GM08714 (cell line): ENCODE results near the gene VOPP1.
A peak's percentile ranks its signal among the peaks of the same experiment; 100 is the strongest.
"Not testable (repeated sequence)": the region's sequence is repeated elsewhere in the genome, so short reads cannot be mapped to it uniquely, and the experiment has no call there.

Source experiments
- H3K4me3 ChIP-seq: fragments of 200-500 bp; sonication (Bioruptor generic); 2 replicates; pipeline ENCODE4 v1.5.1; 2014; ENCODE audit warnings: mild to moderate bottlenecking, low read length, inconsistent platforms
- ZNF274 ChIP-seq: IDR thresholded peaks from 2 replicates; pipeline ENCODE4 v1.6.1; 2012; ENCODE audit warnings: mild to moderate bottlenecking, low read depth, low read length

VOPP1 gene

DNA sequence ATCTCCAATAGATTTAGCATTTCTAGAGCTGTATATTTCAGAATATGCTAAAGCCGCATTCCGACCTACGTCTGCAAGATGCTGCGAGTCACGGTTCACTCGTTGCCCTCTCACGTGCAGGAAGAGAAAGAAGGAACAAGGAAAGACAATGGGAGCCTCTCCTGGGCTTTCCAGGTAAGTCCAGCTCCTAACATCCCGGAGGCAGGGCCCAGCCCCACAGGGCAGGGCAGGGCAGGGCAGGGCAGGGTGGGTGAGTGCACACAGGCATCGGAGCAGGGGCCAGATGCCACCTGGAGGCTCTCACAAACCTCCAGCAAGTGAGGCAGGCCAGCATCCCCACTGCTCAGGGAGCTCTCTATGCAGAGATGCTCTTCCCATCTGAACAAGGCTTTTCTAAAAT lies 50.8 kb downstream of the VOPP1 start:
- TF ChIP-seq ZNF274, result no peak
- H3K4me3 ChIP-seq, result no peak overlapping the region

DNA sequence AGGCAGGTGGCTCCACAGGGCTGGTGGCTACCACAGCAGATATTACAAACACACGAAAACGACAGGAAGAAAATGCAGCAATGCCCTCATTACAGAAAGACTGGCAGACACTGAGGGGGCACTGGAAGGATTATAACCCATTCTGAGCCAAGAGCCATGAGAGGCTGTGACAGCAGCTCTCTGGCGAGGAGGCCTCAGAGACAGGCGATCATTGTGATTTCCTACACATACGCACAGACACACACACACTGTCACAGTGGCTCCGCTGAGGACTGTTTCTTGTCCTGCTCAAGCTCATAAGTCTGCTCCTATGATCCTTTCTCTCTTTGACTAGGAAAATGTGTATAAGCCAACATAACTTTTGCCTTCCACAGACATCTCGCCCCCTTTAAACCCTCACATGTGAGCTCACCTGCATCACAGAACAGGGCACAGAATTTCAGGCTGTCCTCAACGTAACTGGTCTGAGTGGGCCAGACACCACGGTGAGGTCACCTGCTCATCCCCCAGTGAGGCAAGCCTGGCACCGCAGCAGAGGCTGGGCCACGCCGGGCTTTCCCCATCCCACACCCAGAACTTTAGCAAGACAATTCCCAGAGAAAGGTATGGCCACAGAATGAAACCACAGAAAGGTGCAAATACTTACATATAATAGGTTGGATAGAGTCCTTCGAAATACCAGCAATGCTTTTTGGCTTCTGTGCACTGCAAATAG lies 51.7 kb downstream of the VOPP1 start:
- no peak overlapping the region for H3K4me3 ChIP-seq
- TF ChIP-seq ZNF274, result no peak

DNA sequence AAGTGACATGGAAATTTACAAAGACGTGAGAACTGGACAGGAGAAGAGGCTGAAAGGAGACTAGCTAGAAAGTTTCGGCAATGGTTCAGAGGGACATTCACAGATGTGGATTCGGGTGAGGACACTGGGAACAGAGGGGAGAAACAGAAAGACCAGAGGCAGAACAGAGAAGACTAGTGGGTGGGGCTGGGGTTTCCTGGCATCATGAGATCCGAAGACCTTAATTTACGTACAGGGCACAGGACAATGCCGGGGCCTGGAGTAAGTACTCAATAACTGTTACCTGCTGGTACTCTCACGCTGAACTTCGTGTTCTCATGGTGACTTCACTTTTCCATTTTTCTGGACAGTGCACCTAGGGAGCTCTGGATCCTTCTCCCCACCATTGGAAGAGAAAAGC lies 53.5 kb downstream of the VOPP1 start:
- TF ChIP-seq ZNF274, result no peak
- H3K4me3 ChIP-seq, result no peak overlapping the region

DNA sequence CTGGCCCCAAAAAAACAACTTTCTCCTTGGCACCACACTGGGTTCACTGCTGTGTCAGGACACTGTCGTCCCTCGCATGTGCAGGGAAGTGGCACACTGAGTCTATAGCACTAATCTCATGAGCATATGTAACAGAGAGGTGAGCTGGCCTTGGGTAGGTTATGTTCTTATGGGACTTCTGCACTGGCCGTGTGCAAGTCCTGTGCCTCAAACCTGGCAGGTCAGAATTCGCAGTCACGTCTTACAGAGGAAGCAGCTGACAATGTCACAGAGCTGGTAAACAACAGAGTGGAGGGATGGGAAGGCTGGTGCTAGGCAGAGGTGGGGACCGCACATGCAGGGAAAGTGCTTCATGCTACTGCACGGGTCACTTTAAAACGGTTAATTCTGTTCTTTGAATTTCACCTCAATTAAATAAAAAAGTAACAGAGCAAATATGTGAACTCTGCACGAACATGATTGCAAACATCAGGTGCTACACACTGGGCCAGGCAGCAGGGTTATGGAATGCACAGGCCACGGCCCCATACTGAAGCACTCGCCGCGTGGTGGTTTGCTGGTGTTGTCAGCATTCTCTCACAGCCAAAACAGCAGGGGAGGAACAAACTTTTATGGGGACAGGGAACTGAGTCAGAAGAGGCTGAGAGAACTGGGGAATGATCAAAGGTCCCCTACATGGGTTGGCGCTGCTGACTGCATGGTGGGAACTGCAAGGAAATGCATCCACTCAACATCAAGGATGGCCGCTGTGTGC lies 54.2 kb downstream of the VOPP1 start:
- no peak for TF ChIP-seq ZNF274
- no peak overlapping the region for H3K4me3 ChIP-seq

DNA sequence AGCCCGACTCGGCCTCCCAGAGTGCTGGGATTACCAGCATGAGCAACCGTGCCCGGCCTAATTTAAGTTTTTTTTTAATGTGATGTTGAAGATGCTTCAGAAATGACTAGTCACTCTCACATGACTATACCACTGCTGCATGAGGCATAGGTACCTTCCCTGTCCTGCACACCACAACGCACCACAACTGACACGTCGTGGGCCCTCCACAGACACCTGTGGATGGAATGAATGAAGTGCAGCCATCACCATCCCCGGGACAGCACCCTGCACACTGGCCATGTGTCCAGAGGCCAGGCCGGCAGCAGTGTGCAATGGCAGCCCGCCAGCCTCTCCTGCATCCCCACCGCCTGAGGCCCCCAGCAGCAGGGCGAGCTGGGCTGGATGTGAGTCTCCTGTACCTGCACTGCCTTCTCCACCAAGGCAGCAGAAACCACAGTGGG lies 55.1 kb downstream of the VOPP1 start:
- no peak overlapping the region for H3K4me3 ChIP-seq
- no peak for TF ChIP-seq ZNF274

DNA sequence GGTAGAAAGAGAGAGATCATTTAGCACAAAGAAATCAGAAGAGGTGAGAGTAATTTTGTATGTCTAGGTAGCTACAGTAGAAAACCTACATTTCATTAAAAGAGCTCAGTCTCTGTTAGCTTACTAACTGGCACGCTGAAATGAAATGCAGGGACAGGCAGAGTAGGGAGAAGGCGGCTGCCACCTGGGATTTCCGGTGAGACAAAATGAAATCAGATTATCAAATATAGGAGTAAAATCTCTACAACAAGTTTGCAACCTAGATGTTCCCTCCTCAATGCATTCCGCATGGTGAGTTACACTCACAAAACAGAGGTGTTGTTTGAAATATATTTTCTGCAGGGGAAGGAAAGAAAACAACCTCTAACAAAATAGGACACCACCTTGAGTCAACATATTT lies 55.9 kb downstream of the VOPP1 start:
- H3K4me3 ChIP-seq, result no peak overlapping the region
- TF ChIP-seq ZNF274, result no peak

DNA sequence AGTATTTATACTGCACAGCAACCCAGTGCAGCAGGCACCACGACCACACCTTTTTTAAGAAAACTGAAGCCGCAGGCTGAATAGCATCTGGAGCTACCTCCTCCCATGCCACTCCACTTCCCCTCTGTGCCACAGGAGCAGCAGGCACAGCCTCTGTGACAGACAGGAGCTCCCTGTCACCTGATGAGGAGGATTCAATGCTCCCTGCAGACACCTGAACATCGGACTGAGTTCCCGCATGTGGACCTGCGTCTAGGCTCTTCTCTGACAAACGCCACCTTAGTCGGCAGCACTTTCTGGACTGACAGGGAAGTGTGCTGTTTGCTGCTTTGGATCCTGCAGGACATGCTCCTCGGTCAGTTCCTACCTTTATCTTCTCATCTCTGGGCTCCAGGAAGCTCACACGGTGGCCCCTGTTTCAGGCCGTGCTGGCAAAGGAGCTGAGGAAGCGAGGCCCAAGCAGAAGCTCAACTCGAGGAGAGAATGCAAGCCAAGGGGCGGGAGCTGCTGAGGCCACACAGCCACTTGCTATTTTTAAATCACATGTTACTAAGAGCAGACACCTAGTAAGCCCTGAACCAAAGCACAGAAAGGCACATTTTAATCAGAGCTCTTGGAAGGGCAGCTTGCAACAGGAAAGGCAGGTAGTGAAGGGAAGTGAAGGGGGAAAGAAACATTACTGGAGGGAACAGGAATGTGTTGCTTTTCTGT lies 56.6 kb downstream of the VOPP1 start:
- no peak overlapping the region for H3K4me3 ChIP-seq
- no peak for TF ChIP-seq ZNF274

DNA sequence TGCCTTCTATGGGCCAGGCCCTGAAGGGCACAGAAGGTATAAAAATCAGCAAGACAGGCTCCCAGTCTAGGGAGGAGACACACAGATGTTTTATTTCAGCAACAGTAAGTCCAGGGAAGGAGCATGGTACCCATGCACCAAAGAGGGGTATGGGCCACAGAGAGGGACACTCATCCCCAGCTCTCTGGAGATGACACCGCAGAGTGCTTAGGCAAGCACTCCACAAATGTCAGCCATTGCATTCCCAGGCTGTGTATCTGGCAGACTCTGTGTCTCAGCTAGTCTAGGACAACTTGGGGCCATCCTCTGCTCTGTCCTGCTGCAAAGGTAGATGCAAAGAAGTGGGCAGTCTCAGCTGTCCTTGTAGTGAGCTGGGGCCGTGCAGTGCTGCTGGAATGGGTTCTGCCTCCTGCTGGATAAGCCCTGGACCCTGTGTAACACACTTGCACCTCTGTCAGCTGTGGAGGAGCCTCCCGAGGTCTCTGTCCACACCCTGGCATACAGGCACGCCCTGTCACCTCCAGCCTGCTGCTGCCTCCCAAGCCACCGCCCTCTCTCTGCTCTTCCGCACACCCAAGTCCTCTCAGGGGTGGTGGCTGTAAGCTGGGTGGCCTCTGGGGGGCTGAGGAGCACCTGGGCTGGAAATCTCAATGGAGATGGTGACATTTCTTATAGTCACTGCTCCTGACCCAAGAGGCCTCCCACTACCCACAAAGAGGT lies 57.6 kb downstream of the VOPP1 start:
- H3K4me3 ChIP-seq, result no peak overlapping the region
- no peak for TF ChIP-seq ZNF274

DNA sequence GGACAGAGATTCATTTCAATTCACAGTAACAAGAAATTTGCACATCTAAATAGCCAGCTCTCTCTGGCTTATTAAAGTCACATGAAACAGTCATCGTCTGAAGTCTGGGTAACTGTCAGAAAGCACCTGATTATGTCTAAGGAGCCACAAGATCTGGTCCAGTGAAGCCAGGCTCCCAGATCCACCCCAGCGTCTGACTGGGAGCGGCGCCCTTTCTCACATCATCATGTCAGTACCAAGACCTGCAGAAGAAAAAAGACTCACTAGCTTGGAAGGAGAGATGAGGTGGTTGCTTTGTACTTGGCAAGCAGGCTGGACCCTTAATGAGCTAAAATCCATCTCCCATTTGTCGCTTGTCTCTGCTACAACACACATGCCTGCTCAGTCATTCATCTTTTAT lies 58.4 kb downstream of the VOPP1 start:
- no peak for TF ChIP-seq ZNF274
- no peak overlapping the region for H3K4me3 ChIP-seq

DNA sequence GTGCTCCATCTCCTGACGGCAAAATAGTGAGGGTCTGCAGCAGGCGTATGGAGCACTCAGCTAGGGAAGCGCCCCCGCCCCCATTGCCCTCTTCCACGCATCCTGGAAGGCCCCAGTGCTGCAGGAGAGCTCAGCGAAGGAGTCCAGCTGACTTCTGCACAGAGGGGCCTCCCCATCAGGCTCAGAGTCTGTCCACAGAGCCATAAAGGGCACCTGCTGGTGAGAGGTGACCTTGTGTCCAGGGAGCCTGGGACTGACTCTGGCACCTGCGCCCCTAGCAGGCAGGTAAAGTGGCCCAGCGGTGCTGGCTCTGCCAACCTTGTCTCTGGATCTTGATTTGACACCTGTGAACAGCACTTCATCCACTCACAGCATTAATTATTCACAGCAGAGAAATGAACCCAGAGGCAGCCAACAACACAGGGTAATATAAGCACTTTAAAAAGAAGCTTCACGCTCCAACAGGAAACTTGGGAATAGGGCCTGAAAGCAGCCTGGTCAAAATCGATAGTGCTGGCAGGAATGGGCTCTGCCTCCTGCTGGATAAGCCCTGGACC lies 59.6 kb downstream of the VOPP1 start:
- H3K4me3 ChIP-seq, result no peak overlapping the region
- TF ChIP-seq ZNF274, result no peak

DNA sequence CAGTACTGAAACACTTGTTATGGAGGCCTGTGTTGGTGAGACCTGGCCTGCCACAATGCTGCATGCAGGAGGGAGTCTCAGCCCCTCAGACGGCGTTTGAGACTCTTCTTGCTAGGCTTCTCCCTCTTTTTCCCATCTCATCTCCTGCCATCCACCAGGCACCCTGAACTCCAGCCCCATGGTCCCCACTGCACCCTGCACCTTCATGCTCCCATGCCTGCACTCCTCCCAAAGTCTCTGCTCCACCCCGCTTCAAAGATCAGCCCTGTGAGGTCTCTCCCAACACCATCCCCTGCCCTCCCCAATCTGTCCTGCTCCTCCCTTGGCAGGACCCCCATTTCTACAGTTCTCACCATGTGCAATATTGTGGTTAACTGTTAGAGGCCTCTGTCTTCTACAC lies 61.7 kb downstream of the VOPP1 start:
- no peak for TF ChIP-seq ZNF274
- no peak overlapping the region; the same call in 1 of the 2 replicates for H3K4me3 ChIP-seq

DNA sequence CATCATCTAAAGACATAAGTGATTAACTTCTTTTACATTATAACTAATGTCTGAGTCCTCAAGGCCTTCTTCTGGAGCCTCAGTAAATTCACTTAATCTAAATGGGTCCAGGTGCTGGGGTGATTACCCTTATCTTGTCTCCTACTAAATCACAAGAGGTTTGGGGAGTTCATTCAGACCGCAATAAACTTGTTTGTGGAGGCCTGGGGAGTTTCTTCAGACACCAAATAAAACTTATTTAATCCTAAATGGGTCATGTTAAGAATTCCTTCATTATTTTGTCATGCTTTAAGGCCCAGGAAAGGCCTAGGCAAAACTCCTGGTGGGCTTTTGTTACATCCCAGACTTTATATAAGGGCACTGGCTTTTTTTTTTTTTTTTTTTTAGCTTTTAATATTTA lies 62.1 kb downstream of the VOPP1 start:
- H3K4me3 ChIP-seq, result not testable (repeated sequence)

DNA sequence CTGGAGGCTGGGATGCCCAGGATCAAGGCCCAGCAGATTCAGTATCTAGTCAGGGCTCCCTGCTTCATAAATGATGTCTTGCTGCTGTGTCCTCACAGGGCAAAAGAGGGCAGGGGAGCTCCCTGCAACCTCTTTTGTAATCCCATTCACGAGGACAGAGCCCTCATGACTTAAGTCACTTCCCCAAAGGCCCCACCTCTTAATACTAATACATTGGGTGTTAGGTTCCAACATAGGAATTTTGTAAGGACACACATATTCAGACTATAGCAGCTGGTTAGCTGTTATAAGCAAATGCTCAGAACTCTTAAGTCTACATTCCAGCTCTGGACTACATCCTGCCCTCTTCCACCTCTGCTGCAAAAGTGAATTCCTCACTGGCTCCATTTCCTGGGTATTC lies 63.0 kb downstream of the VOPP1 start:
- no peak for TF ChIP-seq ZNF274
- peak overlapping the region; percentile 4; the same call in 1 of the 2 replicates for H3K4me3 ChIP-seq
